ENCODE results near the gene CHKB.

The CHKB gene

DNA sequence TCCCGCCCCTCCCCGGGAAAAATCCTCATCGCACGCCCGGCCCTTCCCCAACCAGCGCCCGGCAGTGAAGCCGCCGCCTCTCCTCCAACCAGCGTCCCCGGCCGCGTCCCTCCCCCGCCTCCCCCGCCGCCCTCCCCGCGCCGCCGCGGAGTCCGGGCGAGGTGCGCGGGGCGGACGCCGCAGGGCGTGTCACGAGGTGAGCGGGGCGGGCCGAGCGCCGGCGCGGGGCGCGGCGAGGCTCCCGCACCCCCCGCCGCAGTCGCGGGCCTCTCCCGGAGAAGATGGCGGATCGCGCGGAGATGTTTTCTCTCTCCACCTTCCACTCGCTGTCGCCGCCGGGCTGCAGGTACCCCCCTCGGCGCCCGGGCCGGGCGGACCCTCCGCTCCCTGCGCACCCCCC lies 17.9 kb upstream of the CHKB start, which contains the start of gene MAPK8IP2:
Gene MAPK8IP2, plus strand, starts transcription at position 256 of the 400 bp plus-strand sequence. Its CDS starts 26 bp downstream, at position 282.
- ChIA-PET POLR2A (interaction anchor here (1.1 kb wide), 1 partner anchor 37 kb away, joined by 4 read pairs; the partner anchor contains the start of gene SYCE3), CTCF (no interaction called here)
- peak within 1 kb of the TSS; percentile 60 for H3K4me3 ChIP-seq (ENCODE audit: low read depth, low read length)
- TF ChIP-seq ZNF211 (tag by site-specific recombination; IDR thresholded peaks at IDR 0.05; ENCODE audit: low read depth) (no peak), ZNF747 (tag by site-specific recombination; IDR thresholded peaks at IDR 0.05) (no peak), ZNF214 (tag by site-specific recombination; IDR thresholded peaks at IDR 0.05; ENCODE audit: borderline replicate concordance) (no peak), ZNF350 (tag by site-specific recombination; IDR thresholded peaks at IDR 0.05) (no peak), SP3 (tag by site-specific recombination; IDR thresholded peaks at IDR 0.05) (no peak), ZNF629 (tag by site-specific recombination; IDR thresholded peaks at IDR 0.05) (no peak), ZNF146 (tag by site-specific recombination; IDR thresholded peaks at IDR 0.05) (no peak), ZNF560 (tag by site-specific recombination; IDR thresholded peaks at IDR 0.05; ENCODE audit: borderline replicate concordance) (no peak), ZNF624 (tag by site-specific recombination; IDR thresholded peaks at IDR 0.05) (no peak)
- TF ChIP-seq, protein P1, sequence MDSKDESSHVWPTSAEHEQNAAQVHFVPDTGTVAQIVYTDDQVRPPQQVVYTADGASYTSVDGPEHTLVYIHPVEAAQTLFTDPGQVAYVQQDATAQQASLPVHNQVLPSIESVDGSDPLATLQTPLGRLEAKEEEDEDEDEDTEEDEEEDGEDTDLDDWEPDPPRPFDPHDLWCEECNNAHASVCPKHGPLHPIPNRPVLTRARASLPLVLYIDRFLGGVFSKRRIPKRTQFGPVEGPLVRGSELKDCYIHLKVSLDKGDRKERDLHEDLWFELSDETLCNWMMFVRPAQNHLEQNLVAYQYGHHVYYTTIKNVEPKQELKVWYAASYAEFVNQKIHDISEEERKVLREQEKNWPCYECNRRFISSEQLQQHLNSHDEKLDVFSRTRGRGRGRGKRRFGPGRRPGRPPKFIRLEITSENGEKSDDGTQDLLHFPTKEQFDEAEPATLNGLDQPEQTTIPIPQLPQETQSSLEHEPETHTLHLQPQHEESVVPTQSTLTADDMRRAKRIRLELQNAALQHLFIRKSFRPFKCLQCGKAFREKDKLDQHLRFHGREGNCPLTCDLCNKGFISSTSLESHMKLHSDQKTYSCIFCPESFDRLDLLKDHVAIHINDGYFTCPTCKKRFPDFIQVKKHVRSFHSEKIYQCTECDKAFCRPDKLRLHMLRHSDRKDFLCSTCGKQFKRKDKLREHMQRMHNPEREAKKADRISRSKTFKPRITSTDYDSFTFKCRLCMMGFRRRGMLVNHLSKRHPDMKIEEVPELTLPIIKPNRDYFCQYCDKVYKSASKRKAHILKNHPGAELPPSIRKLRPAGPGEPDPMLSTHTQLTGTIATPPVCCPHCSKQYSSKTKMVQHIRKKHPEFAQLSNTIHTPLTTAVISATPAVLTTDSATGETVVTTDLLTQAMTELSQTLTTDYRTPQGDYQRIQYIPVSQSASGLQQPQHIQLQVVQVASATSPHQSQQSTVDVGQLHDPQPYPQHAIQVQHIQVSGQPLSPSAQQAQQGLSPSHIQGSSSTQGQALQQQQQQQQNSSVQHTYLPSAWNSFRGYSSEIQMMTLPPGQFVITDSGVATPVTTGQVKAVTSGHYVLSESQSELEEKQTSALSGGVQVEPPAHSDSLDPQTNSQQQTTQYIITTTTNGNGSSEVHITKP (tag by site-specific recombination; IDR thresholded peaks at IDR 0.05): no peak
- TF ChIP-seq, protein P2, sequence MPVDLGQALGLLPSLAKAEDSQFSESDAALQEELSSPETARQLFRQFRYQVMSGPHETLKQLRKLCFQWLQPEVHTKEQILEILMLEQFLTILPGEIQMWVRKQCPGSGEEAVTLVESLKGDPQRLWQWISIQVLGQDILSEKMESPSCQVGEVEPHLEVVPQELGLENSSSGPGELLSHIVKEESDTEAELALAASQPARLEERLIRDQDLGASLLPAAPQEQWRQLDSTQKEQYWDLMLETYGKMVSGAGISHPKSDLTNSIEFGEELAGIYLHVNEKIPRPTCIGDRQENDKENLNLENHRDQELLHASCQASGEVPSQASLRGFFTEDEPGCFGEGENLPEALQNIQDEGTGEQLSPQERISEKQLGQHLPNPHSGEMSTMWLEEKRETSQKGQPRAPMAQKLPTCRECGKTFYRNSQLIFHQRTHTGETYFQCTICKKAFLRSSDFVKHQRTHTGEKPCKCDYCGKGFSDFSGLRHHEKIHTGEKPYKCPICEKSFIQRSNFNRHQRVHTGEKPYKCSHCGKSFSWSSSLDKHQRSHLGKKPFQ (tag by site-specific recombination; IDR thresholded peaks at IDR 0.05): no peak
- TF ChIP-seq, protein P3, sequence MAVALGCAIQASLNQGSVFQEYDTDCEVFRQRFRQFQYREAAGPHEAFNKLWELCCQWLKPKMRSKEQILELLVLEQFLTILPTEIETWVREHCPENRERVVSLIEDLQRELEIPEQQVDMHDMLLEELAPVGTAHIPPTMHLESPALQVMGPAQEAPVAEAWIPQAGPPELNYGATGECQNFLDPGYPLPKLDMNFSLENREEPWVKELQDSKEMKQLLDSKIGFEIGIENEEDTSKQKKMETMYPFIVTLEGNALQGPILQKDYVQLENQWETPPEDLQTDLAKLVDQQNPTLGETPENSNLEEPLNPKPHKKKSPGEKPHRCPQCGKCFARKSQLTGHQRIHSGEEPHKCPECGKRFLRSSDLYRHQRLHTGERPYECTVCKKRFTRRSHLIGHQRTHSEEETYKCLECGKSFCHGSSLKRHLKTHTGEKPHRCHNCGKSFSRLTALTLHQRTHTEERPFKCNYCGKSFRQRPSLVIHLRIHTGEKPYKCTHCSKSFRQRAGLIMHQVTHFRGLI (tag by site-specific recombination; IDR thresholded peaks at IDR 0.05): no peak
- no peaks in the 10 kb centered on the region for H3K9me3 ChIP-seq (ENCODE audit: control insufficient read depth, insufficient read depth, low read depth, low read length)
- H3K36me3 ChIP-seq (ENCODE audit: control insufficient read depth in 2 of 2, insufficient read depth in 1 of 2, low read length in 2 of 2): peaks cover 0 to 39% of the 10 kb centered on the region in 2 experiments; a peak in 1 of 3 replicates
- 0 out of 2 replicates have a peak, but pooled peaks cover 3% of the 10 kb centered on the region for H3K4me1 ChIP-seq (ENCODE audit: control insufficient read depth, insufficient read depth, low read length)
- peak within 1 kb of the TSS; percentile 37; the same call in 1 of the 2 replicates for H3K27ac ChIP-seq (ENCODE audit: extremely low read depth, low read depth, low read length)

DNA sequence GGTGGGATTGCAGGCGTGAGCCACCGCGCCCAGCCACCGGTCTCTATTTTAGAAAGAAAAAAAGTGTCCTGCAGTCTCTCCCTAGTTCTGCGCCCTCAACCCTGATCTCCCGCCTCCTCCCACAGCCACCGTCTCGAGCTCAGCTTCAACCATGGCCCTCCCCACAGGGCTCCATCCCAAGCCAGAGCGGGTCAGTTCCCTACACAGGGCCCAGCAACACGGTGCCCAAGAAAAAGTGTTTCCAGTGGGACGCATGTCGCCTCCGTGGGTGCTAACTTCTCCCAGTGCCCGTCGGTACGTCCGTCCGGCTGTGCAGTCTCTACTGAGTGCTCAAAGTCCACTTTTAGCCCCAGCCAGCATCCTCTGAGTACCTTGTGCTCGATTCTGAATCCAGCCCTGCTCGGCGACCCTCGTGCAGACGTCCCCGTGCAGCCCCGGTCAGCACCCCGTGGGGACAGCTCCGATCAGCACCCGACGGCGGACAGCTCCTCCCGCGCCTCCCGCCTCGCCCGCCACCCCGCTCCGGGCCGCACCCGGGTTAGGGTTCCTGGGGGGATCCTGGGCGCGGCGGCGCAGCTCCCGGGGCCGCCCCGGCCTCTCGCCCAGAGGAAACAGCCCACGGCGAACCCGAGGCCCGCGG lies 17.3 kb upstream of the CHKB start:
- POLR2A ChIA-PET: interaction anchor here (0.6 to 1.1 kb wide), 2 partner anchors 37 kb away, joined by 4 to 9 read pairs; partner anchors contain the start of gene SYCE3
- Histone ChIP-seq H3K27ac (ENCODE audit: extremely low read depth, low read depth, low read length) (0 out of 2 replicates have a peak overlapping the region, but pooled peaks have one; percentile 9), H3K4me3 (ENCODE audit: low read depth, low read length) (peak overlapping the region; percentile 60), H3K4me1 (ENCODE audit: control insufficient read depth, insufficient read depth, low read length) (0 out of 2 replicates have a peak, but pooled peaks cover 3% of the 10 kb centered on the region), H3K9me3 (ENCODE audit: control insufficient read depth, insufficient read depth, low read depth, low read length) (no peaks in the 10 kb centered on the region), H3K36me3 (ENCODE audit: control insufficient read depth in 2 of 2, insufficient read depth in 1 of 2, low read length in 2 of 2) (peaks cover 0 to 36% of the 10 kb centered on the region in 2 experiments; a peak in 1 of 3 replicates)
- CTCF ChIA-PET: interaction anchor here (0.6 kb wide), 1 partner anchor 364 kb away, joined by 3 read pairs; no protein-coding TSS in a partner anchor
- TF ChIP-seq ZNF514 (tag by site-specific recombination; IDR thresholded peaks at IDR 0.05): no peak
- TF ChIP-seq ZNF341 (tag by site-specific recombination; IDR thresholded peaks at IDR 0.05; ENCODE audit: low read depth): no peak
- no peak for TF ChIP-seq ZEB2 (tag by site-specific recombination; IDR thresholded peaks at IDR 0.05)
- TF ChIP-seq ZNF157 (tag by site-specific recombination; IDR thresholded peaks at IDR 0.05): no peak
- TF ChIP-seq ZNF529 (tag by site-specific recombination; IDR thresholded peaks at IDR 0.05; ENCODE audit: insufficient replicate concordance): no peak
- TF ChIP-seq ZFP41 (tag by site-specific recombination; IDR thresholded peaks at IDR 0.05; ENCODE audit: borderline replicate concordance): no peak
- no peak for TF ChIP-seq ZNF248 (tag by site-specific recombination; IDR thresholded peaks at IDR 0.05)
- TF ChIP-seq ZNF354C (tag by site-specific recombination; IDR thresholded peaks at IDR 0.05; ENCODE audit: borderline replicate concordance, low read depth): no peak
- no peak for TF ChIP-seq ZNF621 (tag by site-specific recombination; IDR thresholded peaks at IDR 0.05)
- TF ChIP-seq HOXD13 (CRISPR knock-in tag; IDR thresholded peaks at IDR 0.05; ENCODE audit: borderline replicate concordance): peak; percentile 80
- no peak for TF ChIP-seq ZNF214 (tag by site-specific recombination; IDR thresholded peaks at IDR 0.05; ENCODE audit: borderline replicate concordance)
- TF ChIP-seq, protein P4, sequence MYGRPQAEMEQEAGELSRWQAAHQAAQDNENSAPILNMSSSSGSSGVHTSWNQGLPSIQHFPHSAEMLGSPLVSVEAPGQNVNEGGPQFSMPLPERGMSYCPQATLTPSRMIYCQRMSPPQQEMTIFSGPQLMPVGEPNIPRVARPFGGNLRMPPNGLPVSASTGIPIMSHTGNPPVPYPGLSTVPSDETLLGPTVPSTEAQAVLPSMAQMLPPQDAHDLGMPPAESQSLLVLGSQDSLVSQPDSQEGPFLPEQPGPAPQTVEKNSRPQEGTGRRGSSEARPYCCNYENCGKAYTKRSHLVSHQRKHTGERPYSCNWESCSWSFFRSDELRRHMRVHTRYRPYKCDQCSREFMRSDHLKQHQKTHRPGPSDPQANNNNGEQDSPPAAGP (tag by site-specific recombination; IDR thresholded peaks at IDR 0.05): no peak
